ENCODE results near the gene MMRN2.

DNA sequence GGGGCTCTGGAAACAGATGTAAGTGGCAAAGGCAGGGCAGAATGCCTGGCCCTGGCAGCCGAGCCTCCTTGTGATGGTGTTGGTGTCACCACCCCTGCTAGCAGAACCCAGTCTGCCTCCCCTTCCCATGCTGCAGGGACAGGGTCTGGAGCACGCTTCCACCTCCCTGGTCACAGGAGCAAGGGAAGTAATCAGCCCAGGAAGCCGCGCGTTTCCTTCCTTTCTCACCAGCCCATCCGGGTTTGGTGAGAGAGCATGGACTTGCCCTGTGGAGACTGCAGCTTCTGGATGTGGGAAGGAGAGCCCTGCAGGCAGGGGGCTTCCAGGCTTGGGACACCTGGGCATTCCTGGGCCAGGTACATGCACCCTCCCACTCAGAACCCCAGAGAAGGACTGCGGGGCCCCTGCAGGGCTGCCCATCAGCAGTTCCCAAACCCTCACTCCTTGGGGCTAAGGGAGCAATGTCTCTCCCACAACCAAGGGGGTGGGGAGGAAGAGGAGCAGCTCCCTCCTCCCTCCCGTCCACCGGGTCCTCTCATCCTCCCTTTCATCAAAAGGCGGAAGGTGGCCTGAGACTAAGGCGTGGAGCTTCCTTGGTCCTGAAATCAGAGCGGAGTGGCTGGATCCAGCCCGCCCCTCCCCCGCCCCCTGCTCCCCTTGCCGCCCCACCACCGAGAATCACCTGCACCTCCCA is 1.8 kb downstream of the MMRN2 start:
- TF ChIP-seq CTCF (IDR thresholded peaks at IDR 0.05) (no peak), POLR2A (IDR thresholded peaks at IDR 0.05) (no peak), EP300 (IDR thresholded peaks at IDR 0.05) (no peak)
